GM18858 (cell line): ENCODE results near the gene TUBA3E.
A peak's percentile ranks its signal among the peaks of the same experiment; 100 is the strongest.
"Not testable (repeated sequence)": the region's sequence is repeated elsewhere in the genome, so short reads cannot be mapped to it uniquely, and the experiment has no call there.

Experiments used
- ATAC-seq: cut with Tn5 transposase; IDR thresholded peaks from one replicate; pipeline ENCODE4 v1.9.1; 2021; ENCODE audit not compliant: unreplicated experiment

Gene TUBA3E

GRCh38 chr2:130192451-130192850 is 5.8 kb downstream of the TUBA3E start:
- ATAC-seq: not testable (repeated sequence)

GRCh38 chr2:130191319-130191718 is 6.9 kb downstream of the TUBA3E start:
- ATAC-seq: not testable (repeated sequence)

- no peak for ATAC-seq
These were observed 8.0 kb downstream of the TUBA3E start for GRCh38 chr2:130190237-130190636.

GRCh38 chr2:130188958-130189357 is 9.3 kb downstream of the TUBA3E start:
- ATAC-seq: not testable (repeated sequence)

GRCh38 chr2:130187859-130188792 is 10.1 kb downstream of the TUBA3E start:
- not testable (repeated sequence) for ATAC-seq

- no peak for ATAC-seq
These were observed 11.0 kb downstream of the TUBA3E start for GRCh38 chr2:130187268-130187667.

- ATAC-seq: no peak
These were observed 11.8 kb downstream of the TUBA3E start for GRCh38 chr2:130186391-130186790.

GRCh38 chr2:130185896-130186295 is 12.3 kb downstream of the TUBA3E start:
- ATAC-seq: no peak

GRCh38 chr2:130185436-130185835 is 12.8 kb downstream of the TUBA3E start:
- ATAC-seq: no peak

GRCh38 chr2:130183512-130184373 is 14.5 kb downstream of the TUBA3E start:
- ATAC-seq: no peak

- peak; percentile 8 for ATAC-seq
These were observed 15.3 kb downstream of the TUBA3E start for GRCh38 chr2:130182826-130183511.

- ATAC-seq: peak; percentile 67
These were observed 16.2 kb downstream of the TUBA3E start, which contains the start of gene MZT2B for GRCh38 chr2:130181880-130182682. TSS of gene MZT2B (plus strand) at chr2:130182262. CDS start at chr2:130182283, 21 bp downstream.

- ATAC-seq: peak; percentile 59
These were observed 16.8 kb downstream of the TUBA3E start, which contains the start of gene SMPD4 for GRCh38 chr2:130181325-130181879. TSS of gene SMPD4 (minus strand) at chr2:130181602. CDS start at chr2:130176592, 5,010 bp downstream.

GRCh38 chr2:130180404-130181324 is 17.6 kb downstream of the TUBA3E start:
- ATAC-seq: not testable (repeated sequence)

GRCh38 chr2:130174866-130175265 is 23.4 kb downstream of the TUBA3E start:
- ATAC-seq: peak; percentile 63

GRCh38 chr2:130169896-130170295 is 28.3 kb downstream of the TUBA3E start:
- ATAC-seq: no peak

- not testable (repeated sequence) for ATAC-seq
These were observed 29.1 kb downstream of the TUBA3E start for GRCh38 chr2:130169163-130169562.

- ATAC-seq: not testable (repeated sequence)
These were observed 31.6 kb downstream of the TUBA3E start for GRCh38 chr2:130166611-130167010.
